Sciatic nerve (tissue), 2 donors: ENCODE data around the gene ATP13A2. TPM values are rescaled to one million over a fixed set of nuclear protein-coding genes. Genes with fewer than 3 reads are reported as not detected.
"Not testable (repeated sequence)": the region's sequence is repeated elsewhere in the genome, so short reads cannot be mapped to it uniquely, and the experiment has no call there.

ENCODE experiments used
- ATAC-seq: fragments of 200-7000 bp; cut with Tn5 transposase; one replicate; pipeline ENCODE4 v1.9.1; 2020; ENCODE audit warnings: mild to moderate bottlenecking, moderate library complexity
- DNase-seq: peaks from one replicate; pipeline ENCODE4 v3.0.0-alpha.2; 2020; ENCODE audit warnings: low spot score
- intact Hi-C: fragments of 100-400 bp; cut with DNase I; formaldehyde crosslinking; loops from one replicate; pipeline ENCODE4 v1.14.2; 2022
- total RNA-seq: library from RNA; stranded (reverse); fragmentation: NEBNext Ultra II Directional; extraction: Animal tissue kit (Norgen Biotek cat#: 25700); gene quantifications from one replicate; pipeline ENCODE4 v1.2.1, GENCODE V29; 2021
- donor health status: DM: no; HTN: no; CAD: no.
- donor health status: DM: no; HTN: no; CAD: no.

Gene ATP13A2
- total RNA-seq, 1 donor from 2014 or later: 40.8 TPM

DNA sequence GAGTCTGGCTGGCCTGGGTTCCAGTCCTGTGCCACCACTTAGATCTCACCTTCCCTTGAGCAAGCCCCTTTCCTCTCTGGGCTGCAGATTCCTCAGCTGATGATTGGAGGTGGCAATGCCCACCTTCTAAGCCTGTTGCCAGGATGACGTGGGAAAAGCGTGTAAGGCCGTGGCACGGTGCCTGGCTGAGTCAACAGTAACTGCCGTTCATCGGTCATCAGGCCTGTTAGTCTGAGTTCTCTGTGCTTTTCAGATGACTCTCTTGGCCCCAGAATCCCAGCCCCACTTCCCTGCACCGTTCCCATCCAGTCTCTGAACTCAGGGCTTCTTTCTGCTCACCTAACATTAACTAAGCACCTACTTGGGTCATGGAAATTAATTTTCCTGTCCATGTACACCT, 62.7 kb downstream of the ATP13A2 start:
- DNase-seq, intact Hi-C loops, ATAC-seq: not testable (repeated sequence)

GRCh38 chr1:16948282-16948891, 63.3 kb downstream of the ATP13A2 start:
- DNase-seq, intact Hi-C loops, ATAC-seq: not testable (repeated sequence)

DNA sequence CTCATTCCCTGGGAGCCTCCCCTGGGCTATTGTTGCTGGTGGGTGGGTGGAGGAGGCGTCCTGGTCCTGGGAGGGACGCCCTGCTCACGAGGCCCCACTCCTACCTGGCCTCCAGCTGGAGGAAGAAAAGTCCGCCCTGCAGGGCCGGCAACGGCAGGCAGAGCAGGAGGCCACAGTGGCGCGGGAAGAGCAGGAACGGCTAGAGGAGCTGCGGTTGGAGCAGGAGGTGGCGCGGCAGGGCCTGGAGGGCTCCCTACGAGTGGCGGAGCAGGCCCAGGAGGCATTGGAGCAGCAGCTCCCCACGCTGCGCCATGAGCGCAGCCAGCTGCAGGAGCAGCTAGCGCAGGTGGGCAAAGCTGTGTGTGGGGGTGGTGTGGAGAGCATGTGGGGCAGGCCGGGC, 65.1 kb downstream of the ATP13A2 start:
- ATAC-seq (no peak), DNase-seq (no peak)
- intact Hi-C loops: no loop called here

- intact Hi-C loops, ATAC-seq, DNase-seq: not testable (repeated sequence)
Measured at GRCh38 chr1:16946185-16946584, 65.5 kb downstream of the ATP13A2 start.

DNA sequence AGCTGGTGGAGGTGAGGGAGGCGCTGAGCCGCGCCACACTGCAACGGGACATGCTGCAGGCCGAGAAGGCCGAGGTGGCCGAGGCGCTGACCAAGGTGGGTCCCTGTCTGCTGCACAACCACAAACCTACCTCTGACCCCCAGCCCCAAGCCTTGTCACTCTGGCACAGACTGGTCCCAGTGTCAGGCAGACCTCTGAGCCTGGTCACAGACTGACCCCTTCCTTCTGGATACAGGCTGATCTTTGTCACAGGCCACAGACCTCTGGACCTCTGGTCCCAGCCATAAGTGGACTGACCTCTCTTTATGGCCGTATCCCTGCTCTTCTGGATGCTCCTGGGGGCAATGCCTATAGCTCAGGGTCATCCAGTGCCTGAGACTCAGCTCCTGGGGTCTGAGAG, 66.2 kb downstream of the ATP13A2 start:
- intact Hi-C loops, DNase-seq: not testable (repeated sequence)
- ATAC-seq: peak; percentile 21

DNA sequence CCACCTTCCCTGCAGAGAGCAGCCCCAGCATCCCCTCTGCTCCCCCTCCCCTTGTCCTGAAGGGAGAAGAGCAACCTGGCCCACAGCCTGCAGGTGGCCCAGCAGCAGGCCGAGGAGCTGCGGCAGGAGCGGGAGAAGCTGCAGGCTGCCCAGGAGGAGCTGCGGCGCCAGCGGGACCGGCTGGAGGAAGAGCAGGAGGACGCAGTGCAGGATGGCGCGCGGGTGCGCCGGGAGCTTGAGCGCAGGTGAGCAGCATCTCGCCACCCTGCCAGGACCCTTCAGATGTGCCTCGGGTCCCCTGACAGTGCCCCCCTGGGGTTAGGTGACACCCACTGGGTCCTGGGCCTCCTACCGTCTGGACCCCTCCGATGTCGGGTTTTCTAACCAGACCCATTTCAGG, 67.7 kb downstream of the ATP13A2 start:
- ATAC-seq: no peak
- no peak for DNase-seq
- intact Hi-C loops: no loop called here

GRCh38 chr1:16939386-16940180, 72.1 kb downstream of the ATP13A2 start:
- DNase-seq, ATAC-seq, intact Hi-C loops: not testable (repeated sequence)

DNA sequence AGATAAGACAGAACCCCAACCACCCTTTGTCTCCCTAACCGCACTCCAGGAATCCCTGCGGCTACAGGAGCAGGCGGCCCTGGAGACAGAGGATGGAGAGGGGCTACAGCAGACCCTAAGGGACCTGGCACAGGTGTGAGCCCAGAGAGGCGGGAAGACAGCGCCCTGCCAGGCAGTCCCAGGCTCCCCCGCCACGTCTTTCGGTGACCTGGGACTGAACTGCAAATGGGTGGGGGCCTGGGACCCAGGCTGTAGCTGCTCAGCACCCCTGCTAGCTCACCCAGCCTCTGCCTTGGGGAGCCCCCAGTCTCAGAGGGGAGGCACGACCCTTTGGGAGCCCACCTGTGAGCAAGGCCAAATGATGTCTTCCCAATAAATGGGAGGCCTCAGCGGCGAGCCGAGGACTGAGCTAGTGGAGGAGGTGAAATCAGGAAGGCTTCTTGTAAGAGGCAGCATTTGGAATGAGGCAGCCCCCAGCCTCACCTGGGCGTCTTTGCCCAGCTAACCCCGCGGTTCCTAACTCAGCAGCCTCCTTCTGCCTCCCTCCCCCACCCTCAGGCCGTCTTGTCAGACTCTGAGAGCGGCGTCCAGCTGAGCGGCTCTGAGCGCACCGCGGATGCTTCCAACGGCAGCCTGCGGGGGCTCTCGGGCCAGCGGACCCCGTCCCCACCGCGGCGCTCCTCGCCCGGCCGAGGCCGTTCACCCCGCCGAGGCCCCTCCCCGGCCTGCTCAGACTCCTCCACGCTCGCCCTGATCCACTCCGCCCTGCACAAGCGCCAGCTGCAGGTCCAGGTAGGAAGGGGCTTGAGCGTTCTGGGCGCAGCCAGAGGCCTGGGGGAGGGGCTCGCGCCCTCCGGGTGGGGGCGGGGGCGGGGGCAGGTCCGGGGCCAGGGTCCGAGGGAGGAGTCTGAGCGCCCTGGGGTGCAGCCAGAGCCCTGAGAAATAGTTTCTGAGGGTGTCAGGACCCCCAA, 73.1 kb downstream of the ATP13A2 start:
- ATAC-seq (no peak), DNase-seq (no peak)
- intact Hi-C loops: no loop called here

GRCh38 chr1:16936580-16936979, 75.1 kb downstream of the ATP13A2 start:
- intact Hi-C loops, DNase-seq, ATAC-seq: not testable (repeated sequence)

Other genes starting within 250 kb of the ATP13A2 start
- 13,769 TPM for gene RNU1-2, start 115.9 kb downstream of the ATP13A2 start, total RNA-seq
- gene CROCC, start 90.0 kb downstream of the ATP13A2 start, total RNA-seq: 35.7 TPM
- 17.3 TPM for gene MFAP2, start 31.3 kb downstream of the ATP13A2 start, total RNA-seq
- 69.4 TPM for gene SDHB, start 42.1 kb upstream of the ATP13A2 start, total RNA-seq
- gene PADI2, start 107.5 kb upstream of the ATP13A2 start, total RNA-seq: 21.2 TPM
- not detected for gene PADI1, start 193.2 kb upstream of the ATP13A2 start, total RNA-seq
- gene PADI3, start 237.2 kb upstream of the ATP13A2 start, total RNA-seq: not detected